T-helper 2 cell (primary cell): ENCODE results near the gene ZCCHC14.
A peak's percentile ranks its signal among the peaks of the same experiment; 100 is the strongest.
"Not testable (repeated sequence)": the region's sequence is repeated elsewhere in the genome, so short reads cannot be mapped to it uniquely, and the experiment has no call there.

Source experiments
- DNase-seq, 5 experiments: peaks; one replicate each; pipeline versions ENCODE4 v3.0.0 to v3.0.0-alpha.2; 2012 to 2022

Gene ZCCHC14

DNA sequence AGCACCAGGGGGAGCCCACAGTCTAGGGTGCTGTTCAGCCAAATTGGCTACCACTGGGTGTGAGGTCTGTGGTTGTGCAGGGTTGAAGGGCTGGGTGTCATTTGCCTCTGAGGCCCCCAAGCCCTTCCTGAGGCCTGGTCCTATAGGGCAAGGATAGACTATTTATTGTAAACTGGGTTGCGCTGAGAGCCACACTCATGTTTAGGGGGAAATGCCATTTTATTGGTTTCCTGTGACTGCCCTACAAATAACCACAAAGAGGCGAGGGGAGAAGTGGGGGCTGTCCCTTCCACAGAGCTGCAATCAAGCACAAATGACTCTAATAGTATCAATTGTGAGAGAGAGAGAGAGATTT is 3.6 kb upstream of the ZCCHC14 start:
- DNase-seq = peak in 2 of 5 experiments; percentile 34 to 81

DNA sequence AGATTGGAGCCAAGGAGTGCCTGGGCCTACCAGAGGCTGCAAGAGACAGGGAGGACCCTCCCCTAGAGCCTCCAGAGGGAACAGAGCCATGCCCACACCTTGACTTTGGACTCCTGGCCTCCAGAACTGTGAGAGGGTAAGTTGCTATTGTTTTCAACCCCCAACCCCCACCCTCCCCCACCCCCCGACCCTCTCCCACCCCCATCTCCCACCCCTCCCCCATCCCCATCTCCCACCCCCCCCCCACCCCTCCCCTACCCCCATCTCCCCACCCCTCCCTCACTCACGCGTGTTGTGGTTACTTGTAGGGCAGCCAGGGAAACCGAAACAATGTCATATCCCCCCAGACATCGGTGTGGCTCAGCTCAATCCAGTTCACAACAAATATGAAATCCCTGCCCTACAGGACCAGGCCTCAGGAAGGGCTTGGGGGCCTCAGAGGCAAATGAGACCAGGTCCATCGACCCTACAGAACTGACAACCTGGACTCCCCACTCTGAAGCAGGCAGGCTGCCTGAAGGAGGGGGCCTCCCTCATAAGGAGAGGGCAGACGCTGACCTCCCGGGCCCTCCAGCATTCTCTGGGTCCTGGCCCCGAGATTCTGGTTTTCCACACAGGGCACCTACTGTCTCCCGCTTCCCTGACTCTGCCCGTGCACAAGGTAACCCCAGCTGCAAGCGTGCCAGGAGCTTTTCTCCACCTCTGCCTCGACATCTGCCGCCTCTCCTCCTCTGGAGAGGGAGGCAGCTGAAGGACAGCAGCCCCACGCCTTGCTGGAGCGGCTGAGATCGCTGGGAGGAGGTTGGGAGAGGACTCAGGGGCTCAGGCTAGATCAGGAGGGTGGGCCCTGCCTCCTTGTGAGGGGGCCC is 3.0 kb upstream of the ZCCHC14 start:
- DNase-seq = no peak

DNA sequence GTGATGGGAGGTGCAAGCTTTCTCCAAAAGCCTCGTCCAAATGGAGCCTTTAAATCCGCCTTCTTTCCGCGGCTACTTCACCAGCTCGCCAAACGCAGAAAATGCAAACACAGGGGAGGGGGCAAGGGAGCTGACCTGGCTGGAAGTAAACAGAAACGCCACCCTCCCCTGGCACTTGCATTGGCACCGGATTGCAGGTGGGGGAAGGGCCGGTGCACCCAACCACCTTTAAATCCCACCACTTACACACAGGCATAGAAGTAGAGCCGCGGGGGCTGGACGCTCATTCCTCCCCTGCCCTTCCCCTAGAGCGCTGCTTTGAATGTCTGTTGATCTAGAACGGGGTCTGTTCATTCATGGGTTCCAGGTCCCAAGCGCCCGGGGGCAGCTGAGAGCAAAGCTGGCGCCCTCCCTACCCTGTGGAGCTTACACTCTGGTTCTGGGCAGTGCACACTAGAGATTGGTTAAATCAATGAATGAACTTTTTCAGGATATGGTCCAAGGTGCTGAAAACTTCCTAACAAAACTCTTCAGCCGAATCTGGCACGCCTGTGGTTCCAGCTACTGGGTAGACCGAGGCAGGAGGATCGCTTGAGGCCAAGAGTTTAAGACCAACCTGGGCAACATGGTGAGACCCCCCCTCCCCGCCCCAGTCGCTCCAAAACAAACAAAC is 920 bp upstream of the ZCCHC14 start:
- DNase-seq = no peak

DNA sequence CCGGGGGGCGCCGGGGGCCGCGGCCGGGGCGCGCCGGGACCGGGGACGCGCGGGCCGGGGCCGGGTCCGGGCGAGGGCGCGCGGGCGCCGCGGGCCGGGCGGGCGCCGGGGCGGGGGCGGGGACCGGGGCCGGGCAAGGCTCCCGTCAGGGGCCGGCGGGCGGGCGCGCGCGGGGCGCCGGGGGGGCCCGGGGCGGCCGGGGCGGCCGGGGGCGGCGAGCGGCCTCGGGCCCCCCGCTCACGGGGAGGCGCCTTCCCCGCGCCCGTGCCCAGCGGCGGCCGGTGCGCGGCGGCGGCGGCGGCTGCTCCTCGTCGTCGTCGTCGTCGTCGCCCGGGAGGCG is 563 bp downstream of the ZCCHC14 start:
- DNase-seq = no peak

- DNase-seq = peak in 1 of 5 experiments; percentile 39
Measured at GRCh38 chr16:87491522-87492290, 1.1 kb downstream of the ZCCHC14 start.

DNA sequence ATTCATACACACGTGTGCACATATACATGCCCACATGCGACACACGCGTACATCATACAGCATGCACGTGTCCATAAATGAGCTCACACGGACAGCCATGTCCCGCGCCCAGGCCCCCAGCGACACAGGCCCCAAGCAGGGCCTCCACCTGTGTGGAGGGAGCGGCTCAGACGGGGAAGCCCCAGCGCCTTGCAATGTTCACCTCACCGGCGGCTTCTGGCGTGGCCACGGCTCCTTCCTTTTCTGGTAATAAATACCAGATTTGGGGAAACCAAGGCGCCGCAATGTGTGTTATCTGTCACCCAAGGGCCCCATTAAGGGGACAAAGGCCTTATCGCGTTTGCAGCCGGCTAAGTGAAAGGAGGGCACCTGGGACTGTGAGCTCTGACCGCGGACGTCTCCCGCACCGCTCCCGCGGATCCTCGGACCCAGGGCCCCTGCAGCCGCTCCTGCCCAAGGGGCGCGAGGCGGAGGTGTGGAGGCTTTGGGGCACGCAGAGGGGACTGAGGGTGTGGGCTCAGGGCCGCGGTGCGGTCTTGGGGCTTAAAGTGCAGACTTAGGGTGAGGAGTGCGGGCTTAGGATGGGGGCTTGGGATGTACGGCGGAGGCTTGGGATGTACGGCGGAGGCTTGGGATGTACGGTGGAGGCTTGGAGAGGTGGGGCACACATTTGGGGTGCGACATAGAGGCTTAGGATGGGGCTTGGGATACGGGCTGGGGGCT is 1.9 kb downstream of the ZCCHC14 start:
- DNase-seq = peak in 4 of 5 experiments; percentile 39 to 65 (median 46)

- peak in 1 of 5 experiments; percentile 37 for DNase-seq
Measured at GRCh38 chr16:87490096-87490798, 2.6 kb downstream of the ZCCHC14 start.

DNA sequence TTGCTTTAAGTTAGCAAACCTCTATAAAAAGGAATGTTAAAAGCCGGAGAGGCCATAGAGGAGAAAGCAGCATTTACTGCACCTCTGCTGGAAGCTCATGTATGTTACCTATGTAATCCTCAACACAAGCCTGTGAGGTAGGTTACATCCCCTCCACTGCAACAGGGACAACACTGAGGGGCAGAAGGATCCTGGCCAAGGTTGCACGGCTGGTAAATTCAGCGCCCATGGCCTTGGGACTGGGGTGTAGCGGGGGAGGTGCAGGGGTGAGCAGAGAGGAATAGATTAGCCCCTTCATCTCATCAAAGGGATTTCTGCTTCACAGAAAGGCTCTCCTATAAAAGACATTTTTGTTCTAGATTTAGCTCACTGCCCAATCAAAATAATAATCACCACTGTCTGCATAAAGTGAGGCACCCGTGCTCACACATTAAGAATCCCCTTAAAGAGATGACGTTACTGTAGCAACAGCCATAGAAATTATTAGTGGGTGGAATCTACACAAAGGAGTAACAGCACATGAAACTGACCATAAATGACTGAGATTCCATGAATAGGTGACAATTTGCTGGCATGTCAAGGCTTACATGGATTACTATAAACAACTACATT is 3.3 kb downstream of the ZCCHC14 start:
- DNase-seq = no peak

GRCh38 chr16:87488960-87489359 is 3.9 kb downstream of the ZCCHC14 start:
- not testable (repeated sequence) for DNase-seq

DNA sequence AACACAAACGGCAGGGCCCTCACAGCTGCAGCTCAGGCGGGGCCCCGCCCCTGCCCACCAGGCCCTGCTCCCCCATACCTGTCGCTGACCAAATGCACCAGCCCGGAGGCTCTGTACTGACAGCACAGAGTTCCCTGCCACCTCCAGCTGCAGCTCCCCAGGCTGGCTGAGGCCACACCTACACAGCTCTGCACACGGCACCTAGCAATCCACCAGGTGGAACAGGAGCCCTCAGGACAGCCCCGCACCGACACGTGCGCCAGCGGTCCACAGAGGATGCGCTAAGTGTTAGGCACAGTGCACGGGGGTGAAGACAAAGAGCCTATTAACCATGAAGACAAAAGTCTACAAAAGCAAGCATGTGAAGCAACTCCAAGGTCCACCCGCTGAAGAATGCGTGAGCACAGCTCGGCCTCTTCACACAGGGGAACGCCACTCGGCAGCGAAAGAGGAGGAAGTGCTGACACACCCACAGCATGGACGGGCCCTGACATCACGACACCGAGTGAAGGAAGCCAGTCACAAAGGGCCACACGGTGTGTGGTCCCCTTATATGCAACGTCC is 5.4 kb downstream of the ZCCHC14 start:
- peak in 1 of 5 experiments; percentile 11 for DNase-seq

DNA sequence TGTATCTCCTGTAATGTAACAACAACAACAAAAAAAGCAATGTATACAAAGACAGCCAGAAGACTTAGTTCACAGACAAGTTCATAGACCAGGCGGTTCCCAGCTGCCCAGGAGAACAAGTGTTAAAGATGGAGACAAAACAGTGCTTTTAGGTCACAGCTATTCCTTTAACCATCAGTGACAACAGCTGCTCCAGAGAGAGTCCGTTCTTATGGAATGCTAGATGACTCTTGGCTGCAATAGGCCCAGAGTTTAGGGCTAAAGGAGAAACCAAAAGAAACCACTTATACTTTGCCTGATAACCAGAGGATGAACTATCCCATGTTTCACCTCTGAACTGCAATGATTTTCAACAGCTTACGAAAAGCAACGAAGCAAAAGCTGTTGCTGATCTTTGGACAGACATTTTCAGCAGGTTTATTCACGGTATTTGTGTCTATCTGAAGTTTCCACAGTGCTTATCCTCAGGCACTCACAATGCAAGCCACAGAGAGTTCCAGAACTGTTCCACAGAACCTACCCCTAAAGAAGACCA is 6.0 kb downstream of the ZCCHC14 start:
- DNase-seq = no peak

DNA sequence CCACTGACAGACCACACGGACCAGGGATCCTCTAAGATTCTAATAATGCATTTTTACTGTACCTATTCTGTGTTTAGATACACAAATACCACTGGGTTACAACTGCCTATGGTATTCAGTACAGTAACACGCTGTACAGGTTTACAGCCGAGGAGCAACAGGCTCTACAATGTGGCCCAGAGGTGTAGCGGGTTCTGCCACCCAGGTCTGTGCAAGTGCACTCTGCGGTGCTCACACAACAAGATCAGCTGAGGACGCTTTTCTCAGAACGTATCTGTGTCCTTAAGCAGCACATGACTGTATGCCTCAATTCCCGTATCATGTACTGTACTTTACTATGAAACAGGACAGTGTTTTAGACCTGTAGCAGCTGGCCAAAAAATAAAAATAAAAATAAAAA is 6.5 kb downstream of the ZCCHC14 start:
- DNase-seq = no peak

DNA sequence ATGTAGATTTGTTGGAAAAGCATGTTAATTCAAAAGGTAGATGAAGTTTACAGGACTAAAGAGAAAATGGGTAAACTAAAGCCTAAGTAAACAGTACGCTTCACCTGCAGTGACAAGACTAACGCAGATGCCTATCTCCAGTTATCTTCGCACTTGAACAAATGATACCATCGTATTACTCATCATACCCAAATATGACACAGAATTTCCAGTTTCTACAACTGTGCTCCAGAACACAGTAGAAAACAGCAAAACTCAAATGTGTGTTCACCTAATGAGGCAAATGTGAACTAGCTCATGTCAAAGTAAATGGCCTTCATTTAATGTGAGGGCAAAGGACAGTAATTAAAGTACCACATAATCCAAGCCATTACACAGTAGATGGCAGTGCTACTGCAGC is 7.0 kb downstream of the ZCCHC14 start:
- peak in 1 of 5 experiments; percentile 81 for DNase-seq

DNA sequence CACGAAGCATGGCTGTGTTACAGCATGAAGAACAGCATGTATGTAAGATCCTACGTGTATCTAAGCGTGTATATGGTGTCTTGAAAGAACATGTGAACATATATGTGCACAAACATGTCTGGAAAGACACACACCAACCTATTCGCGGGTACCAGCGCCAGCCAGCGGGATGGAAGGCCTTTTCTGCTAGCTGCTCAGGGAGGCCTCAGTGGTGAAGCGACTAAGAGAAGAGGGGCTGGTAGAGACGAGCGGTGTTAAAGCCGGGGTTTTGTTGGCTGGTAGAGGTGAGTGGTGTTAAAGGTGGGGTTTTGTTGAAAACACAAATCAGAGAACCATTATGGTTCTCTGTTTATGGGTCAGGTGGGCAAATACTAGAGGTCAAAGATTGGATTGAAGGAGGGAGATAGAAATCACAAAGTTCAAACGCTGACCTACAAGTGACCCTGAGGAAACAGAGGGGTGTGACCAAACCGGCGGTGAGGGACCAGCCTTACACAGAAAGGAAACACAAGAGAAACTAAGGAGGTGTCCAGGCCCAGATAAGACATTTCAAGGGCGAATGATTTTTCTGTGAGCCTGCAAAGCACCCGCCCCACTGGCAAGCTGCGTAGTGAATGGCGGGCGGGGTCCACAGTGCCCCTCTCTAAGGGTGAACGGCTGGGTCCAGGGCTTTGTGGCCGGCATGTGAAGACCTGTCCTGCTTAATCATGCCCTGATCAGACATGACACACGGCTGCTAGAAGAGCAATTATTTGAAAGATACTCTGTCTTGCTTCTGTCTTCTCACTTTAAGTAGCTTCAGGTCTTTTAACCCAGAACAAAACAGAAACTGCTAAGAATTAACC is 8.1 kb downstream of the ZCCHC14 start:
- DNase-seq = no peak

DNA sequence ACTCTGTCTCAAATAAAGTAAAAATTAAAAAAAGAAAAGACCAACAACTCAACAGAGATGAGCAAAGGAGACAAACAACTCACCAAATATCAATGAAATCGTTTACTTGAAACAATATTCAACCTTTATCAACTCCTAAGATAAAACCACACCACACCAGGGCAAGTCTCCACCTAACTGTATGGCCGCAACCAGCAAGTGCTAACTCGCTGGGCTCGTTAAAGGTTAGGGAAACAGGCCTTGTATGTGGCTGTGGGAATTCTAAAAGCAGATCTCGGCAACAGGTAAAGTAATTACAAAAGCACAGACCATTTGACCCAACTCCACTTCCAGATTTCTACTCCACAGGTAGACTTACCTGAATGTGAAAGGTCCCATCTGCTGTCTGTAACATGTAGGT is 9.3 kb downstream of the ZCCHC14 start:
- DNase-seq = no peak

DNA sequence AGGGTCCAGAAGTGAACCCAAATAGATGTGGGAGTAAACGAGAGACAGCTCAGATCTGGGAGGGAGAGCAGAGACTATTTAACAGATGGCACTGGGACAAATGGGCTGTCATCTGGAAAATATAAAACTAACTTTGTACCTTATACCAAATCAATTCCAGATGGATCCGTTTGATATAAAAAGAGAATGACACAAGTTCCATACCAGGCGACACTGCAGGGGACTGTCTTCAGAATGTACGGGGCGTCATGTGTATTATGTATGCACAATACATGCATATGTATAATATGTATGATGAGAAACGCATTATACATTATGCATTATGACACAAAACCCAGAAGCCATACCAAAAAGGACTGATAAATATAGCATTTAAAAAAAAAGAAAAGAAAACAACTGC is 10.2 kb downstream of the ZCCHC14 start:
- DNase-seq = not testable (repeated sequence)

DNA sequence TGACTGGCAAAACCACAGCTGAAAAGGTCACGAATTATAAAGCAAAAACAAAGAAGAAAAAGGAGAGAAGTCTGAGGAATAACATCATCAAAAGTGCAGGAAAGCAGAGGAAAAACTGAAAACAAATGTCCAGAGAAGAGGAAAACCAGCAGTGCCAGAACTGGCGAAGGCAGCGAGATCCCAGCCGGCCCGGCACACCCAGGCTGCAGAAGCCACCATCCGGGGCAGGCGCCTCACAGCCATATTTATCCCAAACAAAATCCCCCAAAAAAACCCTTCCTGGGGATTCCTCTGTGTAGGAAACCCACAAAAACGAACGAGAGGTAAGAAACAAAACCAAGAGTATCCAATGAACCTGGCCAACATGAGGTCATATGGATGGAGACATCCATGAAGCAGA is 10.6 kb downstream of the ZCCHC14 start:
- DNase-seq = no peak

GRCh38 chr16:87481711-87482110 is 11.1 kb downstream of the ZCCHC14 start:
- DNase-seq = not testable (repeated sequence)

- not testable (repeated sequence) for DNase-seq
Measured at GRCh38 chr16:87477209-87477981, 15.4 kb downstream of the ZCCHC14 start.
